CMK (cell line): ENCODE data around the gene IMMP2L.

Experiments
- DNase-seq: peaks from one replicate; pipeline ENCODE4 v3.0.0-alpha.2; 2010; ENCODE audit warnings: low read depth

IMMP2L gene

DNA sequence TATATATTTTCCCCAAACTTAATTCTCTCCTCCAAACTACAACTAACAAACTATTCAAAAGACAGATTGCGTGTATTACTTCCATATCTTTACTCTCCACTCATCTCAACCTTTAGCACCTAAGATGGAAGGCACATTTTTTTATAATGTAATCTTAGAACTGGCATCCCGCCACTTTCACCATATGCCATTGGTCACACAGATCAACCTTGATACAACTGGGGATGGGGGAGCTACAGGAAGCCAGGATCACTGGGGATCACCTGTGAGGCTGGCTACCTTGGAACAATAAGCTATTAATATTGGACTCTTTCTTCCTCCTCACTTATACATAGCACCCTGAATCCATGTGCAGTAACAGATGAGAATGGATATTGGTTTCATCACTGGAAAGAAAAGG is 941.0 kb downstream of the IMMP2L start:
- no peak for DNase-seq

DNA sequence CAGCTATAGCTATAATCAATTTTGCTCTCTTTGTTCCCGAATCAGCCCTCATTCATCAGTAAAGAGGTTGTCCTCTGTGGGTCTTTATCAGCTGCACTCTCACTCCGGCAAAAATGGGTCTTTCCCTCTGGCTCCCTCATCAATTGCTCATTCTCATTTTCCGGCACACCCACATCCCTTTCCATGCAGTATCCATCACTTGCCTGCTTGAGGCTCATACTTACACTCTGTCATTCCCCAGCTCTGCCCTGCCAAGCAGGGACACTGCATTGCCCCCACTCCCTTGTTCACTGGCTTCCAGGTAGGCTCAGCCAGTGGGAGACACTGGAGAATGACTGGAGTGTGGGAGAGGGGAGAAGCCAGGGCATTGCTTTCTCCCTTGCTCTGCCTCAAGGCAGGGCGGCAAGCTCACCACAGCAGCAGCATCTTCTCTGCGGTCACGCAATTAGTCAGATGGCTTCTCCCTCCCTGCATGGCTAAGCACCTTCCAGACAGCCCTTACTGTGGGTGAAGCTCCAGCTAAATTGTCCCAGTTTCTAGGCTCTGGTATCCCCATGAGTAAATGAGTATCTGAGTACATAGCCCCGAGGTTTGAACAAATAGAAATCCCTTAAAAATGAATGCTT is 942.1 kb downstream of the IMMP2L start:
- DNase-seq: no peak
